Measurements from ENCODE around the gene NMD3. TPM values are rescaled to one million over a fixed set of nuclear protein-coding genes. Genes with fewer than 3 reads are reported as not detected.

The NMD3 gene
- total and polyA plus RNA-seq, 2 of the 13 experiments (the other 11 are each of a cell fraction or from before 2014, with no cell fraction given) = 44.2 to 55.2 TPM

DNA sequence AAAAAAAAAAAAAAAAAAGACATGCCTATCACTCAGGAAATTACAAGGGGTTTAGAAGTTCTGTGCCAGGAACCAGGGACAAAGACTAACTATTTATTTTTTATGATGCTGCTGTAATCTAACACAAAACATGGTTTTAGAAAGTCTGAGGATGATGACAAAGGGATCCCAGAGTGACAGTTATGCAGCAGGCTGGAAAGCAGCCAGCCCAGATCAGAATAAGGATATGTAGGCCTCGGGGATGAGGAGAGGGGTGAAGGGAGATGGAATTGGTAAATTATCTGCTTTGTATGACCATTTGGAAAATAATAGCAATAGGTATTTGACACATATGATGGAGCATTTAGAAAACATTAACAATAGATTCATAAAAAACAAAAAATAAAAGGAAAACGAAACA is 34.1 kb upstream of the NMD3 start:
- CTCF ChIA-PET (ENCODE audit: low intra/inter-chr PET ratio, low total read pairs) = no interaction called here
- POLR2A ChIA-PET = no interaction called here
- no peaks in the 10 kb centered on the region for H3K79me2 ChIP-seq (ENCODE audit: insufficient read depth, low read length)
- FAIRE-seq = no peak
- no peaks in the 10 kb centered on the region for H4K20me1 ChIP-seq (ENCODE audit: insufficient read depth, low read length)
- no peaks in the 10 kb centered on the region for H3K27me3 ChIP-seq (ENCODE audit: control insufficient read depth in 1 of 2, insufficient read depth in 2 of 2, low read length in 2 of 2)
- H3K36me3 ChIP-seq (replicated peaks in 1 of 2; ENCODE audit: control insufficient read depth in 1 of 2, insufficient read depth in 2 of 2, low read length in 2 of 2) = no peaks in the 10 kb centered on the region
- in situ Hi-C loops (cut with HindIII; ENCODE audit: extremely low pct_ligation_motif_present, low pct_unique_long_range_greater_than_20kb) (no loop called here), intact Hi-C loops (cut with micrococcal nuclease; ENCODE audit: unreplicated experiment) (no loop called here)
- H3K4me3 ChIP-seq (replicated peaks in 1 of 3; ENCODE audit: insufficient read depth in 1 of 3, low read depth in 2 of 3, low read length in 3 of 3) = no peak overlapping the region
- no peak for DNase-seq (ENCODE audit: low spot score)
- no peak overlapping the region for H3K4me2 ChIP-seq (ENCODE audit: low read depth, low read length)
- H3K27ac ChIP-seq (ENCODE audit: extremely low read length, insufficient read depth, low read length) = no peak overlapping the region
- no peaks in the 10 kb centered on the region for H3K9me3 ChIP-seq (ENCODE audit: low read length)
- H2AFZ ChIP-seq (ENCODE audit: low read length) = no peak overlapping the region
- no peak for ATAC-seq
- H3K4me1 ChIP-seq (ENCODE audit: insufficient read depth, low read length) = no peaks in the 10 kb centered on the region
- TF ChIP-seq RAD51 (IDR thresholded peaks at IDR 0.05; ENCODE audit: borderline replicate concordance) (no peak), BHLHE40 (IDR thresholded peaks at IDR 0.05; ENCODE audit: low read length) (no peak), EZH2 (conservative IDR thresholded peaks at IDR 0.05; ENCODE audit: low read depth, low read length) (no peak), SETDB1 (CRISPR knock-in tag; IDR thresholded peaks at IDR 0.05; ENCODE audit: borderline replicate concordance) (no peak), PCBP2 (optimal IDR thresholded peaks at IDR 0.05; ENCODE audit: low read depth, low read length, poor library complexity, severe bottlenecking) (no peak), STAG1 (CRISPR knock-in tag; IDR thresholded peaks at IDR 0.05) (no peak), NCOR1 (IDR thresholded peaks at IDR 0.05; ENCODE audit: borderline replicate concordance, low read length) (no peak), SPEN (CRISPR knock-in tag; IDR thresholded peaks at IDR 0.05; ENCODE audit: low read depth) (no peak), ZNF891 (CRISPR knock-in tag; IDR thresholded peaks at IDR 0.05) (no peak), ZNF337 (CRISPR knock-in tag; IDR thresholded peaks at IDR 0.05; ENCODE audit: borderline replicate concordance, low read depth) (no peak), CBX1 (IDR thresholded peaks at IDR 0.05; ENCODE audit: low read depth) (no peak), ZFYVE20 (CRISPR knock-in tag; IDR thresholded peaks at IDR 0.05; ENCODE audit: borderline replicate concordance, low read depth) (no peak), AGO2 (optimal IDR thresholded peaks at IDR 0.05; ENCODE audit: low read depth, low read length) (no peak), ZNF792 (CRISPR knock-in tag; IDR thresholded peaks at IDR 0.05) (no peak), CBX2 (IDR thresholded peaks at IDR 0.05; ENCODE audit: low read depth, low read length) (no peak), CBX2 (CRISPR knock-in tag; IDR thresholded peaks at IDR 0.05; ENCODE audit: low read depth) (no peak)
- TF ChIP-seq, protein P1, sequence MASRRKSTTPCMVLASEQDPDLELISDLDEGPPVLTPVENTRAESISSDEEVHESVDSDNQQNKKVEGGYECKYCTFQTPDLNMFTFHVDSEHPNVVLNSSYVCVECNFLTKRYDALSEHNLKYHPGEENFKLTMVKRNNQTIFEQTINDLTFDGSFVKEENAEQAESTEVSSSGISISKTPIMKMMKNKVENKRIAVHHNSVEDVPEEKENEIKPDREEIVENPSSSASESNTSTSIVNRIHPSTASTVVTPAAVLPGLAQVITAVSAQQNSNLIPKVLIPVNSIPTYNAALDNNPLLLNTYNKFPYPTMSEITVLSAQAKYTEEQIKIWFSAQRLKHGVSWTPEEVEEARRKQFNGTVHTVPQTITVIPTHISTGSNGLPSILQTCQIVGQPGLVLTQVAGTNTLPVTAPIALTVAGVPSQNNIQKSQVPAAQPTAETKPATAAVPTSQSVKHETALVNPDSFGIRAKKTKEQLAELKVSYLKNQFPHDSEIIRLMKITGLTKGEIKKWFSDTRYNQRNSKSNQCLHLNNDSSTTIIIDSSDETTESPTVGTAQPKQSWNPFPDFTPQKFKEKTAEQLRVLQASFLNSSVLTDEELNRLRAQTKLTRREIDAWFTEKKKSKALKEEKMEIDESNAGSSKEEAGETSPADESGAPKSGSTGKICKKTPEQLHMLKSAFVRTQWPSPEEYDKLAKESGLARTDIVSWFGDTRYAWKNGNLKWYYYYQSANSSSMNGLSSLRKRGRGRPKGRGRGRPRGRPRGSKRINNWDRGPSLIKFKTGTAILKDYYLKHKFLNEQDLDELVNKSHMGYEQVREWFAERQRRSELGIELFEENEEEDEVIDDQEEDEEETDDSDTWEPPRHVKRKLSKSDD (CRISPR knock-in tag; IDR thresholded peaks at IDR 0.05; ENCODE audit: low read depth) = no peak
- TF ChIP-seq, protein P2, sequence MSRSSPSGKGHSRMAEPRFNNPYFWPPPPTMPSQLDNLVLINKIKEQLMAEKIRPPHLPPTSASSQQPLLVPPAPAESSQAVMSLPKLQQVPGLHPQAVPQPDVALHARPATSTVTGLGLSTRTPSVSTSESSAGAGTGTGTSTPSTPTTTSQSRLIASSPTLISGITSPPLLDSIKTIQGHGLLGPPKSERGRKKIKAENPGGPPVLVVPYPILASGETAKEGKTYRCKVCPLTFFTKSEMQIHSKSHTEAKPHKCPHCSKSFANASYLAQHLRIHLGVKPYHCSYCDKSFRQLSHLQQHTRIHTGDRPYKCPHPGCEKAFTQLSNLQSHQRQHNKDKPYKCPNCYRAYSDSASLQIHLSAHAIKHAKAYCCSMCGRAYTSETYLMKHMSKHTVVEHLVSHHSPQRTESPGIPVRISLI (CRISPR knock-in tag; IDR thresholded peaks at IDR 0.05; ENCODE audit: borderline replicate concordance) = no peak
- TF ChIP-seq, protein P3, sequence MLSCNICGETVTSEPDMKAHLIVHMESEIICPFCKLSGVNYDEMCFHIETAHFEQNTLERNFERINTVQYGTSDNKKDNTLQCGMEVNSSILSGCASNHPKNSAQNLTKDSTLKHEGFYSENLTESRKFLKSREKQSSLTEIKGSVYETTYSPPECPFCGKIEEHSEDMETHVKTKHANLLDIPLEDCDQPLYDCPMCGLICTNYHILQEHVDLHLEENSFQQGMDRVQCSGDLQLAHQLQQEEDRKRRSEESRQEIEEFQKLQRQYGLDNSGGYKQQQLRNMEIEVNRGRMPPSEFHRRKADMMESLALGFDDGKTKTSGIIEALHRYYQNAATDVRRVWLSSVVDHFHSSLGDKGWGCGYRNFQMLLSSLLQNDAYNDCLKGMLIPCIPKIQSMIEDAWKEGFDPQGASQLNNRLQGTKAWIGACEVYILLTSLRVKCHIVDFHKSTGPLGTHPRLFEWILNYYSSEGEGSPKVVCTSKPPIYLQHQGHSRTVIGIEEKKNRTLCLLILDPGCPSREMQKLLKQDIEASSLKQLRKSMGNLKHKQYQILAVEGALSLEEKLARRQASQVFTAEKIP (CRISPR knock-in tag; IDR thresholded peaks at IDR 0.05; ENCODE audit: borderline replicate concordance) = no peak
- TF ChIP-seq, protein P4, sequence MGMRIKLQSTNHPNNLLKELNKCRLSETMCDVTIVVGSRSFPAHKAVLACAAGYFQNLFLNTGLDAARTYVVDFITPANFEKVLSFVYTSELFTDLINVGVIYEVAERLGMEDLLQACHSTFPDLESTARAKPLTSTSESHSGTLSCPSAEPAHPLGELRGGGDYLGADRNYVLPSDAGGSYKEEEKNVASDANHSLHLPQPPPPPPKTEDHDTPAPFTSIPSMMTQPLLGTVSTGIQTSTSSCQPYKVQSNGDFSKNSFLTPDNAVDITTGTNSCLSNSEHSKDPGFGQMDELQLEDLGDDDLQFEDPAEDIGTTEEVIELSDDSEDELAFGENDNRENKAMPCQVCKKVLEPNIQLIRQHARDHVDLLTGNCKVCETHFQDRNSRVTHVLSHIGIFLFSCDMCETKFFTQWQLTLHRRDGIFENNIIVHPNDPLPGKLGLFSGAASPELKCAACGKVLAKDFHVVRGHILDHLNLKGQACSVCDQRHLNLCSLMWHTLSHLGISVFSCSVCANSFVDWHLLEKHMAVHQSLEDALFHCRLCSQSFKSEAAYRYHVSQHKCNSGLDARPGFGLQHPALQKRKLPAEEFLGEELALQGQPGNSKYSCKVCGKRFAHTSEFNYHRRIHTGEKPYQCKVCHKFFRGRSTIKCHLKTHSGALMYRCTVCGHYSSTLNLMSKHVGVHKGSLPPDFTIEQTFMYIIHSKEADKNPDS (CRISPR knock-in tag; IDR thresholded peaks at IDR 0.05) = no peak
- H3K9ac ChIP-seq (ENCODE audit: insufficient read depth, low read depth, low read length) = no peak overlapping the region
- no TSS peak for BruUV-seq (replicated peaks)
- WGBS (ENCODE audit: low lambda C conversion rate) = 0% methylated on average over 2 of the region's 2 CpGs
